Measurements from ENCODE around the gene CCBE1. TPM values are rescaled to one million over a fixed set of nuclear protein-coding genes. Genes with fewer than 3 reads are reported as not detected.

CCBE1 gene
- total RNA-seq, 1 donor from 2014 or later, result 4.1 TPM

- H3K36me3 Mint-ChIP-seq (ENCODE audit: low read depth, unreplicated experiment), result no peaks in the 10 kb centered on the region
- H3K27ac ChIP-seq (ENCODE audit: low read depth, low read length), result no peak overlapping the region
- no peak overlapping the region for H3K4me3 ChIP-seq (ENCODE audit: insufficient read depth, low read depth, low read length)
- no peak overlapping the region for H3K9ac ChIP-seq (ENCODE audit: low read length)
- peaks cover 36% of the 10 kb centered on the region for H3K27me3 Mint-ChIP-seq (ENCODE audit: low read depth, unreplicated experiment)
- H4K20me1 ChIP-seq (ENCODE audit: insufficient read depth, low read length), result no peaks in the 10 kb centered on the region
- no peak for FAIRE-seq
- no peaks in the 10 kb centered on the region for H3K9me3 ChIP-seq (ENCODE audit: insufficient read depth, low read depth, low read length)
- no peak for DNase-seq (ENCODE audit: low read depth)
- H3K4me1 Mint-ChIP-seq (ENCODE audit: low read depth, unreplicated experiment), result no peaks in the 10 kb centered on the region
- H3K27ac Mint-ChIP-seq (ENCODE audit: unreplicated experiment), result no peak overlapping the region
- H2AFZ ChIP-seq (ENCODE audit: low read depth, low read length), result no peak overlapping the region
- TF ChIP-seq CTCF (IDR thresholded peaks at IDR 0.05; ENCODE audit: insufficient read depth, low read depth, low read length), result no peak
- TF ChIP-seq EZH2 (IDR thresholded peaks at IDR 0.05; ENCODE audit: insufficient read depth, low read length), result no peak
- H3K79me2 ChIP-seq (ENCODE audit: insufficient read depth, low read length), result no peaks in the 10 kb centered on the region
- no peaks in the 10 kb centered on the region for H3K4me1 ChIP-seq (ENCODE audit: insufficient read depth, low read length)
- H3K36me3 ChIP-seq (ENCODE audit: insufficient read depth, low read length), result no peaks in the 10 kb centered on the region
- no peak overlapping the region for H3K4me3 Mint-ChIP-seq (ENCODE audit: unreplicated experiment)
- no peak overlapping the region for H3K4me2 ChIP-seq (ENCODE audit: low read length)
- H3K9me3 Mint-ChIP-seq (ENCODE audit: unreplicated experiment), result no peaks in the 10 kb centered on the region
- H3K27me3 ChIP-seq (ENCODE audit: insufficient read depth, low read length), result no peaks in the 10 kb centered on the region
These were observed 227.6 kb downstream of the CCBE1 start for GRCh38 chr18:59469463-59470180.

- TF ChIP-seq CTCF (IDR thresholded peaks at IDR 0.05; ENCODE audit: insufficient read depth, low read depth, low read length), result no peak
- no peak for TF ChIP-seq EZH2 (IDR thresholded peaks at IDR 0.05; ENCODE audit: insufficient read depth, low read length)
- H3K4me1 Mint-ChIP-seq (ENCODE audit: low read depth, unreplicated experiment), result no peaks in the 10 kb centered on the region
- Histone ChIP-seq H3K27me3 (ENCODE audit: insufficient read depth, low read length) (no peaks in the 10 kb centered on the region), H3K36me3 (ENCODE audit: insufficient read depth, low read length) (no peaks in the 10 kb centered on the region), H3K4me1 (ENCODE audit: insufficient read depth, low read length) (no peaks in the 10 kb centered on the region), H3K79me2 (ENCODE audit: insufficient read depth, low read length) (no peaks in the 10 kb centered on the region), H3K4me3 (ENCODE audit: insufficient read depth, low read depth, low read length) (no peak overlapping the region), H2AFZ (ENCODE audit: low read depth, low read length) (no peak overlapping the region), H3K27ac (ENCODE audit: low read depth, low read length) (no peak overlapping the region), H3K4me2 (ENCODE audit: low read length) (no peak overlapping the region), H4K20me1 (ENCODE audit: insufficient read depth, low read length) (no peaks in the 10 kb centered on the region), H3K9me3 (ENCODE audit: insufficient read depth, low read depth, low read length) (no peaks in the 10 kb centered on the region), H3K9ac (ENCODE audit: low read length) (no peak overlapping the region)
- H3K36me3 Mint-ChIP-seq (ENCODE audit: low read depth, unreplicated experiment), result no peaks in the 10 kb centered on the region
- H3K9me3 Mint-ChIP-seq (ENCODE audit: unreplicated experiment), result no peaks in the 10 kb centered on the region
- H3K27me3 Mint-ChIP-seq (ENCODE audit: low read depth, unreplicated experiment), result peaks cover 38% of the 10 kb centered on the region
- H3K27ac Mint-ChIP-seq (ENCODE audit: unreplicated experiment), result no peak overlapping the region
- no peak overlapping the region for H3K4me3 Mint-ChIP-seq (ENCODE audit: unreplicated experiment)
- FAIRE-seq (no peak), DNase-seq (ENCODE audit: low read depth) (no peak)
These were observed 228.4 kb downstream of the CCBE1 start for GRCh38 chr18:59468821-59469220.

DNA sequence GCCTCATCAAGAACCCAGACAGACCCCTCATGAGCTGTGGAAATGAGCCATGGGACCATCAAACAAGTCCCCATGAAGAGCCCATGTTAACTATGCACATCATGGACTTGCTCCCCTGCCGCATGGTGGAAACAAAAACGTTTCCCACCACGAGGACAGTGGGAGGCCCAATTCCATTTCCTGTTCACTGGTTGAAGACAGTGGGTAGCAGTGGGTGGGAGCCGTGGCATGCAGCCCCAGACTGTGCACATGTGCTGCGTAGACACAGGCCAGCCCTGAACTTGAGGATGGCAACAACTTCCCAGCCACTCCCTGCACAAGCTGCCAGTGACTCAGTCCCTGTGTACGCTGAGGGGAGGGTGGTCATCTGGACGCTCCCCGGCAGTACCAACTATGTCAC, 229.7 kb downstream of the CCBE1 start:
- no peaks in the 10 kb centered on the region for H3K4me1 Mint-ChIP-seq (ENCODE audit: low read depth, unreplicated experiment)
- H3K27me3 ChIP-seq (ENCODE audit: insufficient read depth, low read length), result no peaks in the 10 kb centered on the region
- FAIRE-seq, result no peak

More for the DNA sequence above, 229.7 kb downstream of the CCBE1 start:
- Histone ChIP-seq H3K4me2 (ENCODE audit: low read length) (no peak overlapping the region), H3K4me1 (ENCODE audit: insufficient read depth, low read length) (no peaks in the 10 kb centered on the region), H3K9ac (ENCODE audit: low read length) (no peak overlapping the region), H3K27ac (ENCODE audit: low read depth, low read length) (no peak overlapping the region), H3K36me3 (ENCODE audit: insufficient read depth, low read length) (no peaks in the 10 kb centered on the region), H3K79me2 (ENCODE audit: insufficient read depth, low read length) (no peaks in the 10 kb centered on the region), H4K20me1 (ENCODE audit: insufficient read depth, low read length) (no peaks in the 10 kb centered on the region), H3K9me3 (ENCODE audit: insufficient read depth, low read depth, low read length) (no peaks in the 10 kb centered on the region), H3K4me3 (ENCODE audit: insufficient read depth, low read depth, low read length) (no peak overlapping the region), H2AFZ (ENCODE audit: low read depth, low read length) (no peak overlapping the region)
- no peak for DNase-seq (ENCODE audit: low read depth)
- peaks cover 34% of the 10 kb centered on the region for H3K27me3 Mint-ChIP-seq (ENCODE audit: low read depth, unreplicated experiment)
- TF ChIP-seq CTCF (IDR thresholded peaks at IDR 0.05; ENCODE audit: insufficient read depth, low read depth, low read length), result no peak
- TF ChIP-seq EZH2 (IDR thresholded peaks at IDR 0.05; ENCODE audit: insufficient read depth, low read length), result no peak
- H3K36me3 Mint-ChIP-seq (ENCODE audit: low read depth, unreplicated experiment), result no peaks in the 10 kb centered on the region
- H3K4me3 Mint-ChIP-seq (ENCODE audit: unreplicated experiment), result no peak overlapping the region
- H3K9me3 Mint-ChIP-seq (ENCODE audit: unreplicated experiment), result no peaks in the 10 kb centered on the region
- no peak overlapping the region for H3K27ac Mint-ChIP-seq (ENCODE audit: unreplicated experiment)
